HepG2 (cell line): Measurements from ENCODE around the gene IQCM. TPM values are rescaled to one million over a fixed set of nuclear protein-coding genes. Genes with fewer than 3 reads are reported as not detected.

Experiments
- ATAC-seq: fragments of 200-7000 bp; cut with Tn5 transposase; 3 replicates; pipeline ENCODE4 v1.9.1; 2020; ENCODE audit warnings: mild to moderate bottlenecking, moderate library complexity
- BruUV-seq: library from RNA; stranded (reverse); fragments of 400-500 nt; replicated peaks from 2 replicates; lab custom pipeline; 2021; lab: Mats Ljungman, UMichigan
- CTCF ChIA-PET: fragments of 300-600 bp; formaldehyde crosslinking; extraction: SDS; loops from one replicate; lab custom pipeline; 2021; ENCODE audit warnings: low total read pairs, inconsistent platforms, low intra/inter-chr PET ratio; lab: Yijun Ruan, JAX
- POLR2A ChIA-PET: fragments of 350-600 bp; sonication (Branson Sonifier 250); formaldehyde crosslinking; loops from one replicate; lab custom pipeline; 2020; ENCODE audit warnings: antibody characterized with exemption, inconsistent platforms; lab: Yijun Ruan, JAX
- DNase-seq: peaks from one replicate; pipeline ENCODE4 v3.0.0-alpha.2; 2015; ENCODE audit warnings: low spot score
- FAIRE-seq: peaks from 3 replicates; lab custom pipeline; 2011; peaks lifted over from hg19 to GRCh38; lab: Jason Lieb, UNC
- H2AFZ ChIP-seq: one replicate; pipeline ENCODE4 v1.6.1; 2011; ENCODE audit warnings: low read length, inconsistent platforms
- H3K27ac ChIP-seq: fragments of 300-600 bp; 3 replicates; pipeline ENCODE4 v1.8.0; 2011; ENCODE audit warnings: mixed run types, mild to moderate bottlenecking, mixed read lengths, low read length, inconsistent platforms; ENCODE audit not compliant: insufficient read depth; ENCODE audit errors: extremely low read length
- H3K27me3 ChIP-seq, 2 experiments: fragments of 200-600 bp in 1 of 2; 2 replicates in 1 of 2; 3 replicates in 1 of 2; pipeline versions ENCODE4 v1.6.0 to v1.8.0; 2011; ENCODE audit warnings: low read length in 2 of 2, mild to moderate bottlenecking in 2 of 2, moderate library complexity in 2 of 2, inconsistent platforms in 1 of 2; ENCODE audit not compliant: insufficient read depth in 2 of 2, control insufficient read depth in 1 of 2
- H3K36me3 ChIP-seq, 2 experiments: fragments of 200-600 bp in 1 of 2; replicated peaks in 1 of 2; 2 replicates in 1 of 2; 3 replicates in 1 of 2; pipeline versions ENCODE4 v1.5.1 to v1.8.0; 2011; ENCODE audit warnings: low read length in 2 of 2, inconsistent platforms in 1 of 2; ENCODE audit not compliant: insufficient read depth in 2 of 2, control insufficient read depth in 1 of 2
- H3K4me1 ChIP-seq: 2 replicates; pipeline ENCODE4 v1.5.1; 2012; ENCODE audit warnings: low read length, inconsistent platforms; ENCODE audit not compliant: insufficient read depth
- H3K4me2 ChIP-seq: 2 replicates; pipeline ENCODE4 v1.6.0; 2011; ENCODE audit warnings: low read depth, low read length, inconsistent platforms
- H3K4me3 ChIP-seq, 3 experiments: fragments of 200-600 bp in 1 of 3; sonication (generic), shearing (Covaris generic) in 1 of 3; replicated peaks in 1 of 3; 2 replicates each; pipeline ENCODE4 v1.5.1; 2011 to 2016; ENCODE audit warnings: low read length in 3 of 3, inconsistent platforms in 2 of 3, low read depth in 2 of 3, mild to moderate bottlenecking in 2 of 3, control low read depth in 1 of 3, mixed read lengths in 1 of 3; ENCODE audit not compliant: insufficient read depth in 1 of 3
- H3K79me2 ChIP-seq: one replicate; pipeline ENCODE4 v1.6.1; 2011; ENCODE audit warnings: low read length, inconsistent platforms; ENCODE audit not compliant: insufficient read depth
- H3K9ac ChIP-seq: 2 replicates; pipeline ENCODE4 v1.6.0; 2011; ENCODE audit warnings: mild to moderate bottlenecking, low read depth, low read length, inconsistent platforms; ENCODE audit not compliant: insufficient read depth
- H3K9me3 ChIP-seq: 2 replicates; pipeline ENCODE4 v1.5.1; 2012; ENCODE audit warnings: mild to moderate bottlenecking, low read length
- H4K20me1 ChIP-seq: 2 replicates; pipeline ENCODE4 v1.6.0; 2011; ENCODE audit warnings: inconsistent platforms, mild to moderate bottlenecking, low read length, moderate library complexity; ENCODE audit not compliant: insufficient read depth
- FOXK2 ChIP-seq: fragments of 450-650 bp; IDR thresholded peaks from 2 replicates; pipeline ENCODE4 v1.6.1; 2016
- HMGXB4 ChIP-seq, 2 experiments: sonication (generic) in 1 of 2; formaldehyde crosslinking in 1 of 2; IDR thresholded peaks; 2 replicates each; pipeline versions ENCODE4 v1.4.0 to v1.6.1; 2018 to 2020; ENCODE audit warnings: missing genetic modification reagents in 2 of 2, borderline replicate concordance in 1 of 2, low read depth in 1 of 2, mild to moderate bottlenecking in 1 of 2, missing biosample characterization in 1 of 2
- HNRNPL ChIP-seq: fragments of 200-400 bp; formaldehyde crosslinking; IDR thresholded peaks from 2 replicates; pipeline ENCODE4 v1.6.1; 2017; ENCODE audit warnings: mild to moderate bottlenecking, low read depth, low read length
- MEIS1 ChIP-seq: sonication (generic); formaldehyde crosslinking; IDR thresholded peaks from 2 replicates; pipeline ENCODE4 v1.9.0; 2021; ENCODE audit warnings: mild to moderate bottlenecking, missing genetic modification reagents, moderate library complexity, borderline replicate concordance
- PHF20 ChIP-seq: sonication (generic); formaldehyde crosslinking; IDR thresholded peaks from 2 replicates; pipeline ENCODE4 v1.5.0; 2020; ENCODE audit warnings: mild to moderate bottlenecking, missing genetic modification reagents
- SAFB2 ChIP-seq: sonication (generic); formaldehyde crosslinking; IDR thresholded peaks from 2 replicates; pipeline ENCODE4 v1.5.1; 2020; ENCODE audit warnings: missing genetic modification reagents, low read depth, mild to moderate bottlenecking, borderline replicate concordance
- SCMH1 ChIP-seq: sonication (generic); formaldehyde crosslinking; IDR thresholded peaks from 2 replicates; pipeline ENCODE4 v1.9.0; 2021; ENCODE audit warnings: missing genetic modification reagents, mild to moderate bottlenecking, borderline replicate concordance
- SRSF4 ChIP-seq: fragments of 200-400 bp; formaldehyde crosslinking; IDR thresholded peaks from one replicate; pipeline ENCODE4 v1.6.1; 2018; ENCODE audit warnings: mild to moderate bottlenecking, low read depth, low read length, moderate library complexity; ENCODE audit not compliant: poor library complexity, severe bottlenecking
- SYNCRIP ChIP-seq: fragments of 200-400 bp; formaldehyde crosslinking; IDR thresholded peaks from 2 replicates; pipeline ENCODE4 v1.6.1; 2018; ENCODE audit warnings: mild to moderate bottlenecking, low read depth, low read length; ENCODE audit not compliant: insufficient read depth
- ZBTB10 ChIP-seq: sonication (generic); formaldehyde crosslinking; IDR thresholded peaks from 2 replicates; pipeline ENCODE4 v1.4.0; 2020; ENCODE audit warnings: missing genetic modification reagents, borderline replicate concordance
- ZNF235 ChIP-seq: sonication (generic); formaldehyde crosslinking; IDR thresholded peaks from 2 replicates; pipeline ENCODE4 v1.8.1; 2023; ENCODE audit warnings: mild to moderate bottlenecking, missing genetic modification reagents, borderline replicate concordance
- ZNF775 ChIP-seq: sonication (generic); formaldehyde crosslinking; IDR thresholded peaks from 2 replicates; pipeline ENCODE4 v1.4.0; 2020; ENCODE audit warnings: missing genetic modification reagents, mild to moderate bottlenecking, moderate library complexity, borderline replicate concordance
- ZNF841 ChIP-seq: sonication (generic); formaldehyde crosslinking; IDR thresholded peaks from 2 replicates; pipeline ENCODE4 v1.8.1; 2023; ENCODE audit warnings: missing genetic modification reagents, borderline replicate concordance
- WGBS: methylation state at CpG from one replicate; pipeline ENCODE4 v1.1.6; 2017; ENCODE audit warnings: low lambda C conversion rate; 5-methylcytosine and 5-hydroxymethylcytosine counted together
- in situ Hi-C: cut with HindIII; loops from 2 replicates; pipeline ENCODE4 v1.10.0; 2017; ENCODE audit warnings: low pct_unique_long_range_greater_than_20kb; ENCODE audit not compliant: extremely low pct_ligation_motif_present
- intact Hi-C: fragments of 100-400 bp; cut with micrococcal nuclease; formaldehyde crosslinking; loops from one replicate; pipeline ENCODE4 v1.10.0; 2022; ENCODE audit not compliant: unreplicated experiment
- polyA plus RNA-seq, 8 experiments: library from polyadenylated mRNA; depleted of rRNA in 3 of 8; stranded (reverse) in 7 of 8; unstranded in 1 of 8; fragments of >200 nt; fragmentation: Illumina TruSeq in 4 of 8; extraction: Trizol in 4 of 8; gene quantifications; 2 replicates each; pipeline versions ENCODE4 v1.2.1 to v1.2.3, GENCODE V29; 2011 to 2016; ENCODE audit warnings: low read depth in 4 of 8, missing spikeins in 1 of 8, mixed read lengths in 1 of 8; ENCODE audit not compliant: insufficient read depth in 1 of 8
- total RNA-seq, 5 experiments: library from RNA; depleted of rRNA; stranded (reverse); fragments of >200 nt; fragmentation: Illumina TruSeq; extraction: Trizol; gene quantifications; 2 replicates each; pipeline ENCODE4 v1.2.3, GENCODE V29; 2016; ENCODE audit warnings: low read depth in 1 of 5
- TF ChIP-seq, protein P1 (sequence below): sonication (generic); formaldehyde crosslinking; conservative IDR thresholded peaks from 2 replicates; pipeline ENCODE4 v1.8.0; 2022; ENCODE audit warnings: low read depth, missing genetic modification reagents

The IQCM gene
- total and polyA plus RNA-seq, 2 of the 13 experiments (the other 11 are each of a cell fraction or from before 2014, with no cell fraction given), result not detected

GRCh38 chr4:149699642-149700041, 116.0 kb downstream of the IQCM start (continued):
- no peak for TF ChIP-seq HMGXB4 (CRISPR knock-in tag; IDR thresholded peaks at IDR 0.05; ENCODE audit: borderline replicate concordance in 1 of 2, low read depth in 1 of 2)

GRCh38 chr4:149690726-149691125, 124.9 kb downstream of the IQCM start:
- ChIA-PET CTCF (no interaction called here), POLR2A (no interaction called here)
- H2AFZ ChIP-seq, result no peak overlapping the region
- H3K4me1 ChIP-seq, result no peaks in the 10 kb centered on the region
- DNase-seq, result no peak
- no peak overlapping the region for H3K4me2 ChIP-seq
- 2% methylated on average over 3 of the region's 3 CpGs for WGBS
- TF ChIP-seq ZNF775 (CRISPR knock-in tag) (no peak), HNRNPL (no peak), SCMH1 (CRISPR knock-in tag) (no peak), ZNF841 (CRISPR knock-in tag) (no peak), PHF20 (CRISPR knock-in tag) (no peak), SYNCRIP (no peak), SRSF4 (no peak), FOXK2 (no peak), SAFB2 (CRISPR knock-in tag) (no peak), MEIS1 (no peak), ZNF235 (CRISPR knock-in tag) (no peak), ZBTB10 (no peak)
- TF ChIP-seq, protein P1, sequence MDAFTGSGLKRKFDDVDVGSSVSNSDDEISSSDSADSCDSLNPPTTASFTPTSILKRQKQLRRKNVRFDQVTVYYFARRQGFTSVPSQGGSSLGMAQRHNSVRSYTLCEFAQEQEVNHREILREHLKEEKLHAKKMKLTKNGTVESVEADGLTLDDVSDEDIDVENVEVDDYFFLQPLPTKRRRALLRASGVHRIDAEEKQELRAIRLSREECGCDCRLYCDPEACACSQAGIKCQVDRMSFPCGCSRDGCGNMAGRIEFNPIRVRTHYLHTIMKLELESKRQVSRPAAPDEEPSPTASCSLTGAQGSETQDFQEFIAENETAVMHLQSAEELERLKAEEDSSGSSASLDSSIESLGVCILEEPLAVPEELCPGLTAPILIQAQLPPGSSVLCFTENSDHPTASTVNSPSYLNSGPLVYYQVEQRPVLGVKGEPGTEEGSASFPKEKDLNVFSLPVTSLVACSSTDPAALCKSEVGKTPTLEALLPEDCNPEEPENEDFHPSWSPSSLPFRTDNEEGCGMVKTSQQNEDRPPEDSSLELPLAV (CRISPR knock-in tag), result no peak
- FAIRE-seq, result no peak
- in situ Hi-C loops (no loop called here), intact Hi-C loops (no loop called here)
- H3K36me3 ChIP-seq, result no peaks in the 10 kb centered on the region
- no peaks in the 10 kb centered on the region for H3K9me3 ChIP-seq
- no peak for ATAC-seq
- no peaks in the 10 kb centered on the region for H4K20me1 ChIP-seq
- BruUV-seq, result no TSS peak
- no peaks in the 10 kb centered on the region for H3K27me3 ChIP-seq
- H3K27ac ChIP-seq, result no peak overlapping the region
- no peak overlapping the region for H3K4me3 ChIP-seq
- no peak overlapping the region for H3K9ac ChIP-seq
- no peaks in the 10 kb centered on the region for H3K79me2 ChIP-seq
